Body of pancreas (tissue), 4 donors: Measurements from ENCODE around the gene KREMEN1. TPM values are rescaled to one million over a fixed set of nuclear protein-coding genes. Genes with fewer than 3 reads are reported as not detected.

ENCODE experiments used
- ATAC-seq: fragments of 150-250 bp; one replicate; pipeline ENCODE4 v1.9.1; 2016
- DNase-seq, 4 donors: peaks; one replicate each; pipeline ENCODE4 v3.0.0-alpha.2; 2019
- H3K27ac ChIP-seq, 4 donors: fragments of 200-600 bp; sonication (generic); 1 replicate in 3 of 4; 2 replicates in 1 of 4; pipeline versions ENCODE4 v1.5.1 to v1.6.1; 2016 to 2019; ENCODE audit warnings: mild to moderate bottlenecking in 1 of 4, mixed read lengths in 1 of 4, moderate library complexity in 1 of 4
- H3K27me3 ChIP-seq, 2 donors: fragments of 200-600 bp; sonication (generic); one replicate each; pipeline ENCODE4 v1.6.0; 2016; ENCODE audit warnings: mild to moderate bottlenecking in 1 of 2
- H3K36me3 ChIP-seq, 2 donors: fragments of 200-600 bp; sonication (generic); replicated peaks in 1 of 2; 2 replicates each; pipeline ENCODE4 v1.5.1; 2016; ENCODE audit warnings: low read depth in 2 of 2; ENCODE audit not compliant: insufficient read depth in 1 of 2
- H3K4me1 ChIP-seq: fragments of 200-600 bp; sonication (generic); one replicate; pipeline ENCODE4 v1.6.0; 2016
- H3K4me3 ChIP-seq, 2 donors: fragments of 200-600 bp; sonication (generic); 1 replicate in 1 of 2; 2 replicates in 1 of 2; pipeline ENCODE4 v1.5.1; 2016 to 2019
- H3K9me3 ChIP-seq, 3 donors: fragments of 200-600 bp; sonication (generic); 1 replicate in 2 of 3; 2 replicates in 1 of 3; pipeline ENCODE4 v1.5.1; 2016
- CTCF ChIP-seq, 7 experiments: fragments of 450-650 bp in 4 of 7; fragments of 200-600 bp in 3 of 7; sonication (generic) in 3 of 7; IDR thresholded peaks; one replicate each; pipeline ENCODE4 v1.5.1; 2016 to 2019; ENCODE audit warnings: antibody characterized with exemption in 7 of 7
- POLR2A ChIP-seq, 3 donors: fragments of 450-650 bp; IDR thresholded peaks; one replicate each; pipeline ENCODE4 v1.6.1; 2016; ENCODE audit warnings: antibody characterized with exemption in 3 of 3, mild to moderate bottlenecking in 2 of 3
- WGBS, 2 donors: methylation state at CpG; one replicate each; pipeline ENCODE4 v1.1.5; 2017; 5-methylcytosine and 5-hydroxymethylcytosine counted together
- intact Hi-C: fragments of 100-400 bp; cut with DNase I; formaldehyde crosslinking; loops from one replicate; pipeline ENCODE4 v1.15.1; 2023
- total RNA-seq, 2 donors: library from RNA; depleted of rRNA; stranded (reverse); fragments of >200 nt; gene quantifications; one replicate each; pipeline ENCODE4 v1.1.0, GENCODE V29; 2016

The KREMEN1 gene
- total RNA-seq, 2 donors from 2014 or later = 6.6 to 7.3 TPM

DNA sequence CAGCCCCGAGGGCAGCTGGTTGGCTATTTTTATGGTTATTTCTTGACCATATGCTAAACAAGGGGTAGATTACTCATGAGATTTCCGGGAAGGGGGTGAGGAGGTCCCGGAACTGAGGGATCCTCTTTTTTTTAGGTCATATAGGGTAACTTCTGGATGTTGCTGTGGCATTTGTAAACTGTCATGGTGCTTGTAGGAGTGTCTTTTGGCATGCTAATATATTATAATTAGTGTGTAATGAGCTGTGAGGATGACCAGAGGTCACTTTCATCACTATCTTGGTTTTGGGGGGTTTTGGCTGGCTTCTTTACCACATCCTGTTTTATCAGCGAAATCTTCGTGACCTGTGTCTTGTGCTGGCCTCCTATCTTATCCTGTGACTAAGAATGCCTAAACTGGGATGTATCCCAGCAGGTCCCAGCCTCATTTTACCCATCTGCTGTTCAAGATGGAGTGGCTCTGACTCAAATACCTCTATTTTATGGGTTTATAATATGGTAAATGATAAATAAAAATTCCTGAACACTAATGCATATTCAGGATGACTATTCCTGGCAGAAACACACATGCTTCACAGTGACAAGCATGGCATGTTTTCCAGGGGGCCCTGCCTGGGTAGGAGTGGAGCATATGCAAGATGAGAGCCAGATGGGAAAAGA, 11.2 kb downstream of the KREMEN1 start:
- Histone ChIP-seq H3K4me1 (peaks cover 5% of the 10 kb centered on the region), H3K27me3 (no peaks in the 10 kb centered on the region), H3K36me3 (no peaks in the 10 kb centered on the region), H3K9me3 (no peaks in the 10 kb centered on the region), H3K4me3 (no peak overlapping the region), H3K27ac (no peak overlapping the region)
- DNase-seq (no peak), ATAC-seq (no peak)
- intact Hi-C loops = no loop called here
- TF ChIP-seq POLR2A (IDR thresholded peaks at IDR 0.05) = no peak
- TF ChIP-seq CTCF (IDR thresholded peaks at IDR 0.05) = no peak
- 71 to 78% methylated on average over 5 of the region's 5 CpGs for WGBS, 2 donors

DNA sequence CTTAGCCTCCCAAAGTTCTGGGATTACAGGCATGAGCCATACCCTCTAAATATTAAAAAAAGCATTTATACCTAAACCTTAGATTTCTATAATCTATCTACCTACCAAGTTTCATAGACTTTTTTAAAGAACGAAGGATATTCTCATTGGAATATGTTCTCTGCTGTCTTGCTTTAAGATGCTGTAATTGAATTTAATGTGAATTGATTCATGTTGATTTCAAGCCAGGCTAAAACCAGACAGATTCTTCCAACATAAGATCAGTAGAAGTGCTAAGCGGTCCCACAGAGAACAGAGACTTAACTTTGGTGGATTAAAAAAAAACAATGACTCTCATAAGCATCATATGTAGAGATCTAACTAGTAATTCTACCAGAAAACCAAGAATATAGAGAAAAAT, 14.2 kb downstream of the KREMEN1 start:
- intact Hi-C loops = no loop called here
- 92 to 96% methylated on average over 2 of the region's 2 CpGs for WGBS, 2 donors
- H3K27me3 ChIP-seq = no peaks in the 10 kb centered on the region
- H3K4me1 ChIP-seq = peaks cover 2% of the 10 kb centered on the region
- no peak for DNase-seq
- no peak for TF ChIP-seq POLR2A (IDR thresholded peaks at IDR 0.05)
- TF ChIP-seq CTCF (IDR thresholded peaks at IDR 0.05) = no peak
- H3K4me3 ChIP-seq = no peak overlapping the region
- H3K36me3 ChIP-seq = no peaks in the 10 kb centered on the region
- no peaks in the 10 kb centered on the region for H3K9me3 ChIP-seq
- no peak for ATAC-seq
- H3K27ac ChIP-seq = no peak overlapping the region

- DNase-seq (no peak), ATAC-seq (no peak)
- TF ChIP-seq POLR2A (IDR thresholded peaks at IDR 0.05) = no peak
- TF ChIP-seq CTCF (IDR thresholded peaks at IDR 0.05) = no peak
- Histone ChIP-seq H3K4me1 (peaks cover 8% of the 10 kb centered on the region), H3K9me3 (no peaks in the 10 kb centered on the region), H3K4me3 (no peak overlapping the region), H3K27me3 (no peaks in the 10 kb centered on the region), H3K36me3 (no peaks in the 10 kb centered on the region), H3K27ac (no peak overlapping the region)
- intact Hi-C loops = no loop called here
- WGBS, 2 donors = 91 to 93% methylated on average over 3 of the region's 3 CpGs
Observed at GRCh38 chr22:29088809-29089208, 16.0 kb downstream of the KREMEN1 start.

DNA sequence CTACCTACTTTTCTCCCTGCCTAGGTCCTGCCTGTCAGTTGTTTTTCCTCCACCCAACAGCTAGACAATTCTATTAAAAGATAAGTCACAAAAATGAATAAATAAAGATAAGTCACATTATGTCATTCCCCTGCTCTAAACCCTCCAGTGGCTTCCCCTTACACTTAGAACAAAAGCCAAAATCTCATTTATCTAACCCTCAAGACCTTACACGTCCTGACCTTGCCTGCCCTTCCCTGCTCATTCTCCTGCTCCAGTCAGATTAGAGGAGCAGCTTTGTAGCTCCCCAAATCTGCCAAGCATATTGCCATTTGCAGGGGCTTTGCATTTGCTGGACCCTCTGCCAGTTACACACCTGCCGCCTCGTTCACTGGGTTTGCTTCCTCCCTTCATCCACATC, 16.7 kb downstream of the KREMEN1 start:
- intact Hi-C loops = no loop called here
- no peak overlapping the region for H3K4me3 ChIP-seq
- no peak for ATAC-seq
- WGBS, 2 donors = 61 to 71% methylated on average over 3 of the region's 3 CpGs
- no peaks in the 10 kb centered on the region for H3K36me3 ChIP-seq
- DNase-seq = no peak
- H3K9me3 ChIP-seq = no peaks in the 10 kb centered on the region
- no peaks in the 10 kb centered on the region for H3K27me3 ChIP-seq
- H3K4me1 ChIP-seq = peaks cover 8% of the 10 kb centered on the region
- TF ChIP-seq POLR2A (IDR thresholded peaks at IDR 0.05) = no peak
- no peak for TF ChIP-seq CTCF (IDR thresholded peaks at IDR 0.05)
- no peak overlapping the region for H3K27ac ChIP-seq

DNA sequence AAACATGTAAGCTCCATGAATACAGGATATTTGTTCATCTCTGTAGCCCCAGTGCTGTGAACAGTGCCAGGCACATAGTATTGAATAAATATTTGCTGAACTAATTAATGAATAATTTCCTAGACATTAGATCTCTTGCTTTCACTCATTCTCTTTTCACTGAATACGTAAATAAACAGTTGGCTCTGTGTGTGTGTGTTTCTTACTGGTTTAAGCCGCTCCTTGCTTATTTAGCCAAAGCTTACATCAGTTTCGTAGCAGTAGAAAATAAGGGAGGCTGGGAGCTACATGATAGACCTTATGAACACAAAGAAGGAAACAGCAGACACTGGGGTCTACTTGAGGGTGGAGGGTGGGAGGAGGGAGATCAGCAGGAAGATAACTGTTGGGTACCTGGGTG, 17.2 kb downstream of the KREMEN1 start:
- ATAC-seq = no peak
- WGBS, 2 donors = 73 to 75% methylated on average over 3 of the region's 3 CpGs
- intact Hi-C loops = no loop called here

More for the DNA sequence above, 17.2 kb downstream of the KREMEN1 start:
- Histone ChIP-seq H3K4me3 (no peak overlapping the region), H3K9me3 (no peaks in the 10 kb centered on the region), H3K36me3 (no peaks in the 10 kb centered on the region), H3K27ac (no peak overlapping the region), H3K4me1 (peaks cover 8% of the 10 kb centered on the region), H3K27me3 (no peaks in the 10 kb centered on the region)
- DNase-seq = no peak
- TF ChIP-seq POLR2A (IDR thresholded peaks at IDR 0.05) (no peak), CTCF (IDR thresholded peaks at IDR 0.05) (no peak)
